Stimulated activated CD4-positive, alpha-beta T cell treated with anti-CD3 and anti-CD28 coated beads, Interleukin-1b, Interleukin-23, amount 100 ng/mL, for 24 hours (primary cell): ENCODE results near the gene SMAD3.

Source experiments
- DNase-seq, 4 experiments: peaks; one replicate each; pipeline ENCODE4 v3.0.0-alpha.2; 2020; ENCODE audit warnings: low read depth in 4 of 4, low spot score in 1 of 4

SMAD3 gene

GRCh38 chr15:67158367-67158766 lies 93.0 kb downstream of the SMAD3 start:
- DNase-seq = no peak

DNA sequence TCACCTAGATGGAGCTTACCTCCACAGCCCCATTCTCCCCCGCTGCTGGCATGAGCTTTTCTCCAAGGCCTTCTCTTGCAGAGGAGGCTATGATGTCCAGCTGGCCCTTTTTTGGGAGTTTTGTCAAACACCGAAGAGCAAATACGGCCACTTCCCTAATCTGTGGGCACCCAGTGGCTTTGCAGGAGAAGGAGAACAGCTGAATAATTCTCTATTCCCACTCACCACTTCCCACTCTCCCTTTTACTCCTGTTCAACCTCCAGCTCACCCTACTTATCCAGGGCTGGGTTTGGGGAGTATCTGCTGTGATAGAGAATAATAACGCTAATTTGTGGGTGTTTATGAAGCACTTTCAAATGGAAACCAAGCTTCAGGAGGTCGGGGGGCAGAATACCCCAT lies 96.0 kb downstream of the SMAD3 start:
- DNase-seq = no peak

DNA sequence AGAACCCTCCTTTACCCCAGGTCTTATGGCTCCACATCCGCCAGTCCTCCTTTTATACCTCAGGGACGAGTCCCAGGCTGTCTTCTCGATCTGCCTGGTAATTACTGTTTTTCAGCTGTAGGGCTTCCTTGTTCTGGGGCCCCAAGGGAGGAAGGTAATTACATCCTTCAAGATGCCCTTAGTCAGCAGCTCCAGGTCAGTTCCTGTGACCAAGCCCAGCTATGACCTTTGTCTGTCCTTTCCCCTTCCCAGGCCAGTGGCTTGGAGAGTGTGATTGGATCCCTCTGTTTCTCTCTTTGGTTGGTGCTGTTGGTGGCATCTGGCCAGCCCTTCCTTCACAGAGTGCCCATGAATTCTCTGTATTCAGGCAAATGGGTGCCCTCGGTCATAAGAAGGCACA lies 96.5 kb downstream of the SMAD3 start:
- no peak for DNase-seq

DNA sequence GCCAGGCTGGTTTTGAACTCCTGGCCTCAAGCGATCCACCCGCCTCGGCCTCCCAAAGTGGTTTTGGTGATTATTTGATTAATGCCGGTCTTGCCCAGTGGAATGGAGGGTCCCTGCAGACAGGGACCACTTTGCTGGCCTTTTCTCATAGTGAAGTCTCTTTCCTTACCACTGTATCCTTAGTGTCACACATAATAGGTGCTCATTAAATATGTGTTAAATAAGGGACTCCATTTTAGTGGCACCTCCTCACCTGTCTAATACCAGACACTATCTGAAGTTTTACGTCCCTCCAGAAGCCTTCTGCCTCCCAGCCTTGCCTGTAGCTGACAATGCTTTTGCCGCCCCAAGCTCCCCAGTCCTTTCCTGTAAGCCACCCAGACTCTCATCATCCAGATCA lies 97.8 kb downstream of the SMAD3 start:
- no peak for DNase-seq

DNA sequence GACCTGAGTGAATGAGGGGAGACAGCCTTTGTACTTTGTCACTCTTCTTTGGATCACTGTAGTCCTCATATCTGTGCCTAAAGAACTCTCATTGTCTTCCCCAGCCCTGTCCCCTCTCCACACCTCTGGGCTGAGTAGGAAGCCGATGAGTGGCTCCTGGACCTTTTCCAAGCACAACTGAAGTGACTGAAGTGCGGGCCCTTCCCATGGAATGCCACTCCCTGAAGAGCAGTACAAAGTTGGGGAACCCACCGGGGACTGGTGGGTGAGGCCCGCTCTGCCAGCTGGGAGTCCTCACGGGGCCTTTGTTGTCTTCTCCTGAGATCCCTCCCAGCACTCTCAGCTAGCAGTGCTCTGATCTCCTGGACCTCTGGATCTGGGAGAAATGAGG lies 99.0 kb downstream of the SMAD3 start:
- DNase-seq = no peak

GRCh38 chr15:67164811-67165253 lies 99.4 kb downstream of the SMAD3 start:
- DNase-seq = no peak

DNA sequence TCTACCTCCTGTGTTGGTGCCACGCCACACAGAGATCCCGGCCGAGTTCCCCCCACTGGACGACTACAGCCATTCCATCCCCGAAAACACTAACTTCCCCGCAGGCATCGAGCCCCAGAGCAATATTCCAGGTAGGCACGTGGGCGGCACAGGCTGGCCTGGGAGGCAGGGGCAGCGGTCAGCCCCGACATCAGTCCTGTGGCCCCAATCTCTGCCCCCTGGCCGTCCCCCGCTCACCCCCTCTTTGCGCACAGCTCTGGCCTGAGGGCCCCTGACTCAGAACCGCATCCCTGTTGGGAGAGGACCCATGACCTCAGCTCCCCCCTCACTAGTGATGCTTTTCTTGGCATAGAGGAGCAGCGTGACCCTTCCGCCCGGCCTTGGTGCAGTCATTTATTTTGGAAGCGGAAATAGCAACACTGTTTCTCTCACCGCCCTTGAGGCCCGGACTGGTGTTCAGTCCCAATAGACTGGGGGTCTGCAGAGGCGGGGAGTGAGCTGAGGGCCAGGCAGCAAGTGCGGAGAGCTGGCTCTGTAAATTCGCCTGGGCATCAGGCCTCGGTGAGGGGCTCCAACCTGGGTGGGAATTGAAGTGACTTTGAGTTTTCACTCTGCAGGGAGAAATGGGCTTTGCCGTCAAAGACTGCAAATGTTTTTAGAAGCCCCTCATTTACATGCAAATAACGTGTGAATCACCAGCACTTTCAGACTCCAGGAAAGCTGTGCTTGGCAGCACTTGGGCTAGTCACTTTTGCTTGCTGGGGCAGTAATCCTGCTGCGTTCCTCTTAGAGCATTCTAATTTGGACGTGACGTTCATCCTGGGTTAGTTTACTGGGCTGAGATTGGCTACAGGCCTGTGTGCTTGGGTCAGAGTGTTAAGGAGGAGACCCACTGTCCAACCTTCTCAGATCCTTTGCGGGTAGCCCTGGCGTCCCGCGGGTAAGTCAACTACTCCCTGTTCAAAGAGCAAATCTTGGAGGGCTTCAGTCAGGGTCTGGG lies 100.2 kb downstream of the SMAD3 start:
- DNase-seq = no peak

- DNase-seq = no peak
Measured at GRCh38 chr15:67166280-67167009, 101.0 kb downstream of the SMAD3 start.

DNA sequence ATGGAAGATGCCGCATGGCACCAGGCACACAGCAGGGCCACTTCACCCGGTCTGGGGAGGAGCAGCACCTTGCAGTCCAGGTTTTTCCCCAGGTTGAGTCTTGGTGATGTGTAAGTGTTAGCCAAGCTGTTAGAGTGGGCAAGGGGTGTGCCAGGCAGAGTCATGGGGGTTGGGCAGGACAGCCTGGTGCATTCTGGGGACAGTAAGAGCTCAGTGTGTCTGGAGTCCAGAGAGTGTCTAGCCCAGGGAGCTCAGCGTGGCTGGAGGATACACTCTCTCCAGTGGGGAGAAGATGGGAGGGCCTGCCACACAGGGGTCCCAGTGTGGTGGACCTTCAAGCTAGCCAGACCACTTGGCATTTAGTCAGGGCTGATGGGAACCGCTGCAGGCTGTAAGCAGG lies 101.7 kb downstream of the SMAD3 start:
- DNase-seq = no peak

- no peak for DNase-seq
Measured at GRCh38 chr15:67168694-67169093, 103.3 kb downstream of the SMAD3 start.

DNA sequence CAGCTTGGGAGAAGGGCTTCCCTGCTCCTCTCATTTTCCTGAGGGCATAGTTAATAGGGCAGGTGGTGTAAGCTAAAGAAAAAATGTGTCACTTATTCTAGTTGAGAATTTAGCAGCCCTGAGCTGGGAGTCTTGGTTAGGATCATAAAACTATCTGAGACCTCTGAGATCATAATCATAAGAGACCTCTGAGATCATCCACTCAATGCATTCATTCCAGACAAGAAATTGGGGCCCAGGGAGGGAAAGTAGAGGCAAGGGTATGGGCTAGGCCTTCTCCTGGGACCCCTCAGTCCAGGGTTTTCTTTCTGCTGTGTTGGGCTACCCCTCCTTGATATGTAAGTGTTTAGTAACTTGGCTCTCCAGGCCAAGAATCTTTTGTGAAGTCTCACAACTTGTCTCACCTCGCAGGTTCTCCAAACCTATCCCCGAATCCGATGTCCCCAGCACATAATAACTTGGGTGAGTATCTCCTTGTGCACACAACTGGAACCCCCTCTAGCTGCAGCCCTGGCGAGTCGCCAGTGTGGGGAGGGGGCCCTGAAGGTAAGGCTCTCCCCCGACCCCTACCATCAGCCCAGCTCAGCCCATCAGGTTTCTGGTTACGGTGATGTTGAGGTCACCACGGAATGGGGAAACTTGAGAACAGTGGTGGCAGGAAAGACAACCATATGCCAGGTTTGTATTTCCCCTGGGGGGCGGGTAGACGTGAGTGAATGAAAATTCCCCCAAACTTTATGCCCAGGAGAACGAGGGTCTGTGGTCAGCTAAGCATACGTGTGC lies 104.9 kb downstream of the SMAD3 start:
- DNase-seq = no peak

DNA sequence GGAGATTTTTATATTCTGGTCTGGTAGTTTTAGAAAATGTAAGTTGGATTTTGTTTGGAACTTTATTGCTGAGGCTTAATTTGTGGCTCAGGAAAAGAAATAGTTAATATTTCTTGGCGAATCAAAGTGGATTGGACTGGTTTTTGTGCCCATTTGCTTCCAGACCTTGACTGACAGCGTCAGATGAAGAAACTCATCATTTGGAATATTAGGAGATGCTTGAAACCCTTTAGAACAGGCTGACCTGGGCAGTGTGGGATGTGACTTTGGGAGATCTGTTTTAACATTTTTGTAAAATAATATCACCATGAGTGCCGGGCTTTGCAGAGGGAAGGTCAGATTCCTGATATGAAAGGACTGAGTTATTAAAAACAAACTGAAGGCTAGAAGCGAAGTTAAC lies 106.1 kb downstream of the SMAD3 start:
- no peak for DNase-seq

DNA sequence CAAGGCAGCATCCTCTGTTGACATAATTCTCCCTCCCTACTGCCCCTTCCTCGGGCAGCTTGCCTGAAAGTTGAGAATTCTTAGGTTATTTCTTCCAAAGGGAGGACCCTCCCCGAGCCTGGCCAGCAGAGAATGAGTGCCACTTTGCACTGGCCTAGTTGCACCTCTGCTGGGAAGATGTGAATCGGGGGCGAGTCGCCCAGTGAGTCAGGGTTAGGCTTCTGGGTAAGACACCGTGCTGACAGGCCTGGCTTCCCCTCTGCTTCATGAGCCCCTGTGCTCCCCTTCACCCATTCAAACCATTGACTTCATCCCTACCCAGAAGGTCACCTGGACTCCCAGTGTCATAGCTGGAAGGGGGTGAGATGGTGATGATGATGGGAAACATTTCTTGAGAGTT lies 106.8 kb downstream of the SMAD3 start:
- DNase-seq = peak in 1 of 4 experiments; percentile 23

- DNase-seq = no peak
Measured at GRCh38 chr15:67173005-67173404, 107.6 kb downstream of the SMAD3 start.

GRCh38 chr15:67173786-67174185 lies 108.4 kb downstream of the SMAD3 start:
- no peak for DNase-seq

- DNase-seq = no peak
Measured at GRCh38 chr15:67174446-67174845, 109.0 kb downstream of the SMAD3 start.

- DNase-seq = peak in 1 of 4 experiments; percentile 47
Measured at GRCh38 chr15:67174864-67175573, 109.6 kb downstream of the SMAD3 start.

DNA sequence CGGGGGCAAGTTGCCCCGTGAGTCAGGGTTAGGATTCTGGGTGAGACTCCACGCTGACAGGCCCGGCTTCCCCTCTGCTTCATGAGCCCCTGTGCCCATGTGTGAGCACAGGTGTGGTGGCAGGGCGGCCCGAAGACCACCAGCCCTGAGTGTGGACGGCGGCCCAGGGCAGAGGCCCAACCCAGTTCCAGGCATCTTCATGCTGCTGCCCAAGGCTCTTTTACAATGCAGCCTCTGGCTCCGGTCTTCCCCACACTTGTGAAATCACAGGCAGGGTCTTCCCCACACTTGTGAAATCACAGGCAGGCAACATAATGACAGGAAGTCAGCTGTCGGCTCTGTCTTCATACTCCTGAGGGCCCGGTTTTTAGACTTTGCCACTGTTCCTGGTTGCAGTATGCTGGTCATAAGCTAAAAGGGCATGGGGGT lies 110.3 kb downstream of the SMAD3 start:
- DNase-seq = no peak

DNA sequence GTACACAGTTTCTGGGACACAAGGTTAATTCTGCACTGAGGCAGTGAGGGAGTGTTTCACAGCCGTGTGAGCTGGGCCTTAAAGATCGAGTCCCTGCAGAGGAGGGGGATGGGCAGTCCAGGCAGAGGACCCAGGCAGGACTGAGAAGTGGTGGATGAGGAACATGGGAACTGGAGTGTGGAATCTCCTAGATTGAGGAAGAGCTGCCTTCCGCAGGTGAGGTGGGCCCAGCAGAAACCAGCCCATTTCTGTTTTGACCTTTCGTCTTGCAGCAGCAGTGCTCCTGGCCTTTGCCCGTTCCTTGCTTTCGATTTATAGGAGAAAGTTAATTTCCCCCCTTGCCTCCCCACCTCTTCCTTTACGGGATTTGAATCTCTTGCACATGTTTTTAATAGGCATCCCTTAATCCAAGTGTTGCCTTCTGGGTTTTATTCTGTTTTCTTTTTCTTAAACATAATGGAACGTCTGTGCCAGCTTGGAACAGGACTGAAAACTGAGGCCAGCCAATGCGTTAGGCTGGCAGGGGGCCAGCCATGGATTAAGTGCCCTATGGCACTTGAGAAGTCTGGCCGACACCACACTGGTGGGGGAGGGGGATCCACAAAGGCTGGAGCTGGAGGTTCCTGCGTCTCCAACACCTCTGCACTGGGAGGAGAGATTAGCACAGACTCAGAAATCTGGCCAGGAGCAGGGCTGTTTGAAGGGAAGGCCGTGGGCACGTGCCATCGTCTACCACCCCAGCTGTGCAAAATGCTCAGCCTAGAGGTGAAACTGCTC lies 111.0 kb downstream of the SMAD3 start:
- no peak for DNase-seq

DNA sequence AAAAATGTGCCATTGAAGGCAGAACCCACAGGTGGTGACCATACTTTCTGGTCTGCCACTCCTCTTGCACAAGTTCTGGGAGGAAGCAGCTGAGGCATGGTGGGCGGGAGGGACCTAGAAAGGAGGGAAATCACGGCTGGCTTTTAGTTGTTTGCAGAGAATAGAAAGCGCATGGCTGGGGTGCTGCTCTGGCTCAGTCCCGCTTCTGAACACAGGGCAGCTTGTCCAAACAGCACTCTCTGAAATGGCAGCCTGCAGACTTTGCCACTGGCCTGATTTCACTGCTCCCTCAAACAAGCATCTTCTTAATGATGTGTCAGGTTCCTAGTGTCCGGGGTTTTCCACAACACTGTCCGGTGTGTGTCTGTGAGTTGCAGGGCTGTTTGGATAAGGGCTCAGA lies 112.3 kb downstream of the SMAD3 start:
- DNase-seq = no peak
